NB4 (cell line): Measurements from ENCODE around the gene ASMTL.

ENCODE experiments used
- MAX ChIP-seq: IDR thresholded peaks from 2 replicates; pipeline ENCODE4 v1.6.1; 2011; ENCODE audit warnings: low read depth, low read length
- MYC ChIP-seq: IDR thresholded peaks from 2 replicates; pipeline ENCODE4 v1.6.1; 2011; ENCODE audit warnings: low read depth, low read length
- POLR2A ChIP-seq: IDR thresholded peaks from 2 replicates; pipeline ENCODE4 v1.6.1; 2011; ENCODE audit warnings: mild to moderate bottlenecking; ENCODE audit not compliant: insufficient read length; ENCODE audit errors: extremely low read depth
- TF ChIP-seq, protein P1 (sequence below): IDR thresholded peaks from one replicate; pipeline ENCODE4 v1.5.1; 2012; ENCODE audit warnings: low read depth, low read length

- TF ChIP-seq, protein P1, sequence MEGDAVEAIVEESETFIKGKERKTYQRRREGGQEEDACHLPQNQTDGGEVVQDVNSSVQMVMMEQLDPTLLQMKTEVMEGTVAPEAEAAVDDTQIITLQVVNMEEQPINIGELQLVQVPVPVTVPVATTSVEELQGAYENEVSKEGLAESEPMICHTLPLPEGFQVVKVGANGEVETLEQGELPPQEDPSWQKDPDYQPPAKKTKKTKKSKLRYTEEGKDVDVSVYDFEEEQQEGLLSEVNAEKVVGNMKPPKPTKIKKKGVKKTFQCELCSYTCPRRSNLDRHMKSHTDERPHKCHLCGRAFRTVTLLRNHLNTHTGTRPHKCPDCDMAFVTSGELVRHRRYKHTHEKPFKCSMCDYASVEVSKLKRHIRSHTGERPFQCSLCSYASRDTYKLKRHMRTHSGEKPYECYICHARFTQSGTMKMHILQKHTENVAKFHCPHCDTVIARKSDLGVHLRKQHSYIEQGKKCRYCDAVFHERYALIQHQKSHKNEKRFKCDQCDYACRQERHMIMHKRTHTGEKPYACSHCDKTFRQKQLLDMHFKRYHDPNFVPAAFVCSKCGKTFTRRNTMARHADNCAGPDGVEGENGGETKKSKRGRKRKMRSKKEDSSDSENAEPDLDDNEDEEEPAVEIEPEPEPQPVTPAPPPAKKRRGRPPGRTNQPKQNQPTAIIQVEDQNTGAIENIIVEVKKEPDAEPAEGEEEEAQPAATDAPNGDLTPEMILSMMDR, result no peak
- TF ChIP-seq POLR2A (no peak), MAX (no peak), MYC (no peak)
Observed at GRCh38 chrX:1390621-1391369, 61.9 kb downstream of the ASMTL start.
